Psoas muscle (tissue), 8 donors: ENCODE measurements around the gene EVI5. TPM values are rescaled to one million over a fixed set of nuclear protein-coding genes. Genes with fewer than 3 reads are reported as not detected.

Experiments used
- ATAC-seq, 4 donors: fragments of 200-7000 bp; cut with Tn5 transposase; one replicate each; pipeline ENCODE4 v1.9.1; 2020; ENCODE audit warnings: moderate library complexity in 3 of 4, mild to moderate bottlenecking in 2 of 4
- DNase-seq, 2 donors: peaks; one replicate each; pipeline ENCODE4 v3.0.0-alpha.2; 2020
- H3K27ac ChIP-seq: fragments of 200-600 bp; one replicate; pipeline ENCODE4 v1.8.0; 2022
- H3K27me3 ChIP-seq, 3 donors: fragments of 200-600 bp in 1 of 3; one replicate each; pipeline versions ENCODE4 v1.6.1 to v1.8.0; 2013 to 2022; ENCODE audit warnings: low read length in 2 of 3, mild to moderate bottlenecking in 2 of 3, moderate library complexity in 1 of 3; ENCODE audit not compliant: insufficient read depth in 3 of 3
- H3K36me3 ChIP-seq, 2 donors: fragments of 200-600 bp in 1 of 2; one replicate each; pipeline versions ENCODE4 v1.6.1 to v1.8.0; 2013 to 2022; ENCODE audit warnings: low read depth in 1 of 2, mild to moderate bottlenecking in 1 of 2, moderate library complexity in 1 of 2; ENCODE audit not compliant: insufficient read depth in 1 of 2
- H3K4me1 ChIP-seq: fragments of 200-600 bp; one replicate; pipeline ENCODE4 v1.8.0; 2022
- H3K4me3 ChIP-seq: fragments of 200-600 bp; one replicate; pipeline ENCODE4 v1.8.0; 2022; ENCODE audit warnings: mild to moderate bottlenecking
- H3K9me3 ChIP-seq: fragments of 200-600 bp; one replicate; pipeline ENCODE4 v1.8.0; 2022
- WGBS, 3 donors: extraction: QIAGEN DNeasy Blood & Tissue Kit; methylation state at CpG; one replicate each; pipeline versions ENCODE4 v1.1.6 to v1.1.7; 2013; 5-methylcytosine and 5-hydroxymethylcytosine counted together
- intact Hi-C, 2 donors: fragments of 100-400 bp; cut with DNase I; formaldehyde crosslinking; loops; one replicate each; pipeline versions ENCODE4 v1.11.0 to v1.14.2; 2022
- polyA plus RNA-seq, 3 donors: library from polyadenylated mRNA; stranded (reverse); fragments of 200-250 nt; gene quantifications; one replicate each; pipeline ENCODE4 v1.2.3, GENCODE V29; 2013
- total RNA-seq, 4 donors: library from RNA; stranded (reverse); fragmentation: NEBNext Ultra II Directional in 2 of 4; extraction: Animal tissue kit (Norgen Biotek cat#: 25700) in 2 of 4; gene quantifications; one replicate each; pipeline versions ENCODE4 v1.2.1 to v1.2.4, GENCODE V29; 2021 to 2023
- TF ChIP-seq, protein P1 (sequence below): fragments of 200-600 bp; IDR thresholded peaks from one replicate; pipeline ENCODE4 v1.8.0; 2022; ENCODE audit warnings: antibody characterized with exemption
- donor health status: healthy with polysubstance abuse.
- donor health status: DM: no; HTN: no; CAD: no; lungs with moderate emphysema.
- donor health status: Bipolar disorder and iron deficiency.
- donor health status: healthy.
- donor health status: DM: yes; HTN: yes; CAD: no.
- donor health status: DM: no; HTN: no; CAD: no.
- donor health status: DM: no; HTN: no; CAD: no.
- donor health status: DM: yes; HTN: yes; CAD: no.

The EVI5 gene
- total and polyA plus RNA-seq, 7 donors = 2.3 to 15.9 (median 6.3) TPM

DNA sequence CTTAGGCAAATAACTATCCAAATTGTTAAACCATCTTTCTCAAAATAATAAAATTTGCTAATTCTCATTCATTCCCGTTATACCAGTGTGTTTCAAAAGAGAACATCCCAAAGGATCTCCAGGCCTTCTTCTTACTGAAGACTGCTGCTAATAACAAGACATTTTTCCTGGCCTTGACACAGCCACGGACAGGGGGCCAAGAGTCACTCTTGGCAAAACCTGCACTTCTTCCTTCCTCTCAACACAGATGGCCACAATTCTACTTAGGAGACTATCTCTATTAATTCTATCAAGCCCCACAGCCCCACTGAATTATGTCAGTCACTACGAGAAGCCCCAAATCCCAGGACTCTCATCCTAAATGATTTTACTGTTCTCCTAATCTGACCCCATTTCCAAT is 86.0 kb downstream of the EVI5 start:
- 51 to 60% (median 57%) methylated on average over 3 of the region's 3 CpGs for WGBS, 3 donors
- DNase-seq = peak in 1 of 2 donors; percentile 16
- intact Hi-C loops = no loop called here

DNA sequence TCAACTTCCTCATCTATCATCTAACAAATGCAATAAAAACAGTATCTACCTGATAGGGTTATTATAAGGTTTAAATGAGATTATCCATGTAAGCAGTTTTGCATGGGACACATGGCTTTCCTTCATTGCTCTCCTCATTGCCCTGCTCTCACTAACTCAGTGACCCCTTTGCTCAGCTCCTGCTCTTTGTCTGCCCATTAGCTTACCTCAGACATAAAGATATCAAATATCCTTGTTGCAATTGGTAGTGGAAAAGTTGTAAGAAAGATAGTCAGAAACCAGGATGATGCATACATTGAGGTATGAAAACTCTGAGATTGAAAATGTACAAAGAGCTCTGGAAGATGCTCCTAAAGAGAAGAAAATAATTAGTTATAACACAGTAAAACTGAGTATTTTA is 89.8 kb downstream of the EVI5 start:
- Histone ChIP-seq H3K9me3 (no peaks in the 10 kb centered on the region), H3K4me1 (peaks cover 5% of the 10 kb centered on the region), H3K27me3 (no peaks in the 10 kb centered on the region), H3K36me3 (peaks cover 0 to 50% of the 10 kb centered on the region in 2 donors), H3K4me3 (no peak overlapping the region), H3K27ac (no peak overlapping the region)
- no peak for DNase-seq
- intact Hi-C loops = no loop called here
- TF ChIP-seq, protein P1, sequence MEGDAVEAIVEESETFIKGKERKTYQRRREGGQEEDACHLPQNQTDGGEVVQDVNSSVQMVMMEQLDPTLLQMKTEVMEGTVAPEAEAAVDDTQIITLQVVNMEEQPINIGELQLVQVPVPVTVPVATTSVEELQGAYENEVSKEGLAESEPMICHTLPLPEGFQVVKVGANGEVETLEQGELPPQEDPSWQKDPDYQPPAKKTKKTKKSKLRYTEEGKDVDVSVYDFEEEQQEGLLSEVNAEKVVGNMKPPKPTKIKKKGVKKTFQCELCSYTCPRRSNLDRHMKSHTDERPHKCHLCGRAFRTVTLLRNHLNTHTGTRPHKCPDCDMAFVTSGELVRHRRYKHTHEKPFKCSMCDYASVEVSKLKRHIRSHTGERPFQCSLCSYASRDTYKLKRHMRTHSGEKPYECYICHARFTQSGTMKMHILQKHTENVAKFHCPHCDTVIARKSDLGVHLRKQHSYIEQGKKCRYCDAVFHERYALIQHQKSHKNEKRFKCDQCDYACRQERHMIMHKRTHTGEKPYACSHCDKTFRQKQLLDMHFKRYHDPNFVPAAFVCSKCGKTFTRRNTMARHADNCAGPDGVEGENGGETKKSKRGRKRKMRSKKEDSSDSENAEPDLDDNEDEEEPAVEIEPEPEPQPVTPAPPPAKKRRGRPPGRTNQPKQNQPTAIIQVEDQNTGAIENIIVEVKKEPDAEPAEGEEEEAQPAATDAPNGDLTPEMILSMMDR = no peak
- ATAC-seq = no peak

More for the DNA sequence above, 86.0 kb downstream of the EVI5 start:
- Histone ChIP-seq H3K27me3 (no peaks in the 10 kb centered on the region), H3K4me1 (no peaks in the 10 kb centered on the region), H3K36me3 (peaks cover 0 to 32% of the 10 kb centered on the region in 2 donors), H3K9me3 (no peaks in the 10 kb centered on the region), H3K4me3 (no peak overlapping the region), H3K27ac (no peak overlapping the region)
- ATAC-seq = no peak
- TF ChIP-seq, protein P1 = no peak

DNA sequence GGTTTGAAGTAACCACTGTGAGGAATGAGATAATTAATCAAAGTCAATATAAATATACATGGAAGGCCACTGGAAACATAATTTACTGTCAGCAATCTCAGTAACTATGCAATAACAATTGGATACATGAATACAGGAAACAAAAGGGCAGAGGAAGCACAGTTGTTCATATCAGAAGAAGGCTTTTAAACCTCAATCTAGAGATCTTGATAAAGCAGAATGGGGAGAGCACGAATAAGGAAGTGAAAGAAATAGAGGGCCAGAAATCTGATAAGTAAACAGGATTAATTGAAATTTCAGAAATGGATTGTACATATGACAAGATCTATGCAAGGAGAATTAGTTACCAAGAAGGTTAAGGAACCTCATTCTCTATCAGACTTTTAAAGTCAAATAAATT is 93.0 kb downstream of the EVI5 start:
- ATAC-seq (no peak), DNase-seq (no peak)
- Histone ChIP-seq H3K27me3 (no peaks in the 10 kb centered on the region), H3K9me3 (no peaks in the 10 kb centered on the region), H3K36me3 (peaks cover 0 to 57% of the 10 kb centered on the region in 2 donors), H3K4me3 (no peak overlapping the region), H3K27ac (no peak overlapping the region), H3K4me1 (peaks cover 5% of the 10 kb centered on the region)
- TF ChIP-seq, protein P1 = no peak
- intact Hi-C loops = no loop called here
- 69 to 77% (median 70%) methylated on average over 1 of the region's 1 CpG for WGBS, 3 donors

DNA sequence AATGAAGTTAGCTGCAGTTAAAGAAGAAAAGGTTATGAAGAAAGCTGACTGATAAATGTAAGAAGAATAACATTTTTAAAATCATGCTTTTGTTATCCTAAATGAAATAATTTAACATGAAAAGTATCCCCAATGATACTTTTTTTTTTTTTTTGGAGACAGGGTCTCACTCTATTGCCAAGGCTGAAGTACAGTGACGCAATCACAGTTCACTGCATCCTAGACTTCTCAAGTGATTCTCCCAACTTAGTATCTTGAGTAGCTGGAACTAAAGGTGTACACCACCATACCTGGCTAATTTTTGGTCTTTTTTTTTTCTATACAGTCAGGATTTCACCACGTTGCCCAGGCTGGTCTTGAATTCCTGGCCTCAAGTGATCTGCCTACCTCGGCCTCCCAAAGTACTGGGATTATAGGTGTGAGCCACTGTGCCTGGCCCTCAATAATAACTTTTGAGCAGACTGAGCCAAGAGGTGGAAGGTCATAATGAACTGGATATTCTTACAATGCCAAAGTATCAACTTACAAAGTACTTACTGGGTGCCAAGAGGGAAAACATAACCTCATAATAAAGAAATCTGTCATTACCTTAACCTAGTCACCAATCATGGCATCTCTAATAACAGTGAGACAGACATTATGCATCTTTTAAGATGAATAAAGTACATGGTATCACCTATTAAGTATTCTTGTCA is 94.5 kb downstream of the EVI5 start:
- intact Hi-C loops = no loop called here
- H3K4me1 ChIP-seq = peaks cover 5% of the 10 kb centered on the region
- WGBS, 3 donors = 38 to 47% (median 40%) methylated on average over 3 of the region's 3 CpGs
- H3K9me3 ChIP-seq = no peaks in the 10 kb centered on the region
- no peak overlapping the region for H3K4me3 ChIP-seq
- ATAC-seq = peak in 3 of 4 donors; percentile 53 to 68 (median 60)
- H3K36me3 ChIP-seq = peaks cover 0 to 55% of the 10 kb centered on the region in 2 donors
- no peaks in the 10 kb centered on the region for H3K27me3 ChIP-seq
- TF ChIP-seq, protein P1 = no peak
- no peak for DNase-seq
- H3K27ac ChIP-seq = no peak overlapping the region

DNA sequence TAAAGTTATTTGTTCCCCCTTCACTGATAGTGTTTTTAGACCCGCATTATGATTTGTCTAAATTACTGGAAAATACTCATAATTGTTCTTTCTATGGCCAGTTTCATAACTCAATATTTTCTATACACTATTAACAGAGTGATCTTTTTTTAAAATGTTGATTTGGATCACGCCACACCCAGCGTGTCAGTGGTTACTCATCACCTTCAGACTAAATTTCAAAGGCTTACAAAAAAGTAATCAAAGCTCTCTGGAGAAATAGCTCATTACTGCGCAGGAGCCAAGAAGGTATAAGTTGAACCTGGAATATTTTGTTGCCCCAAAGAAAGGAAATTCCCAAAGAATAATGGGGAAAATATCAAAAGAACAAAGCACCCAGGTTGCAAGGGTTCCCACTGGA is 104.9 kb downstream of the EVI5 start:
- no peaks in the 10 kb centered on the region for H3K4me1 ChIP-seq
- TF ChIP-seq, protein P1 = no peak
- H3K27me3 ChIP-seq = no peaks in the 10 kb centered on the region
- ATAC-seq = no peak
- H3K27ac ChIP-seq = no peak overlapping the region
- H3K4me3 ChIP-seq = no peak overlapping the region
- WGBS, 3 donors = 93 to 97% (median 96%) methylated on average over 4 of the region's 4 CpGs
- peaks cover 0 to 36% of the 10 kb centered on the region in 2 donors for H3K36me3 ChIP-seq
- DNase-seq = no peak
- no peaks in the 10 kb centered on the region for H3K9me3 ChIP-seq
- intact Hi-C loops = no loop called here
